SH-SY5Y (cell line): Measurements from ENCODE around the gene COX4I2.

Source experiments
- GATA2 ChIP-seq: IDR thresholded peaks from 2 replicates; pipeline ENCODE4 v1.6.1; 2011; ENCODE audit warnings: mild to moderate bottlenecking, low read depth, low read length
- GATA3 ChIP-seq: IDR thresholded peaks from 2 replicates; pipeline ENCODE4 v1.6.1; 2011; ENCODE audit warnings: low read depth, mild to moderate bottlenecking, low read length, moderate library complexity

- no peak for TF ChIP-seq GATA3
- no peak for TF ChIP-seq GATA2
Measured at GRCh38 chr20:31595380-31595653, 42.4 kb upstream of the COX4I2 start.
